Stimulated activated CD4-positive, alpha-beta T cell treated with anti-CD3 and anti-CD28 coated beads, Interleukin-1b, Interleukin-23, amount 100 ng/mL, for 1 hour (primary cell): ENCODE results near the gene BARHL2.

Experiments
- DNase-seq, 2 donors: peaks; one replicate each; pipeline ENCODE4 v3.0.0-alpha.2; 2020; ENCODE audit warnings: low read depth in 2 of 2

BARHL2 gene

GRCh38 chr1:90710579-90711536 is 6.2 kb downstream of the BARHL2 start:
- no peak for DNase-seq

- DNase-seq, result no peak
Measured at GRCh38 chr1:90709535-90709934, 7.6 kb downstream of the BARHL2 start.

- no peak for DNase-seq
Measured at GRCh38 chr1:90708826-90709225, 8.3 kb downstream of the BARHL2 start.

DNA sequence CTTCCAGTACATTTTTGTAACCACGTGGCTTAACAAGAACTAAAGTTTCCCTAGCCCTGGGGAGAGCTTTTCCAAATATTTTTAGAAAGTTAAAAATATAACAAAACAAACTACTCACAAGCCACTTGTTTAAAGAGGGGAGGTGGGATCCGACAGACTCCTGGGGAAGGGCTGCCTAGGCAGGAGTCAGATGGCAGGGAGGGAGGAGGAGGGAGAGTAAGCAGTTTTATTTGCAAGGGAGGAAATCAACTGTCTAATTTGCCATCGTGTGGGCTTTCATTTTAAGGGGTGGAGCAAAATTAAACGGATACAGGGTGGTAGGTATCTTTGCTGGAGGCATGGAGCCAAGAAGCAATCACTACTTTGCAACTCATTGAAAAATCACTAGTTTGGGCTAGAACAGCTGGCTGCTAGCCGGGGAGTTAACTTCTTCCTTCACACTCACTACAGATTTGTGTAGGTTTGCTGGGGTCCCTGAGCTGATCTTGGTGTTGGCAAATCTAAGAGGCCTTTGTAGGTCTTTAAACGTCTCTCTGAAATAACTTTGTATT is 8.8 kb downstream of the BARHL2 start:
- DNase-seq, result no peak

GRCh38 chr1:90707363-90707710 is 9.8 kb downstream of the BARHL2 start:
- DNase-seq, result no peak

- no peak for DNase-seq
Measured at GRCh38 chr1:90706437-90707362, 10.4 kb downstream of the BARHL2 start.

DNA sequence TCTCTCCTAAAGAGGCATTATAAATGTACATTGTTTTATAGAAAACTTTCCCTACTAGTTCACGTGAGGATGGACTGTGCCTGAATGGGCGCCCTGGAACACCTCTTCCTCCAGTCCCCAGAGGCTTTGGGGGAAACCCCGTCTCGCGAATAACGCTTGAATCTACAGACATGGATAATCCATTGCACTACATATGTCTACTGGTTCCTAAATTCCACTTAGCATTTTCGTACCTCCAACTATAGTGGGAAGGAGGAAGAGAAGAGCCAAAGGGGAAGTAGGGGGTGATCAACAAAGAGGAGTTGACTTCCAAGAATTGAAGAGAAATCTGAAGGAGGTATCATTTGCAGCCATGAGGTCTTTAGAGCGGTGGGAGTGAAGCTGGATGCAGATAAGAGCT is 11.1 kb downstream of the BARHL2 start:
- no peak for DNase-seq

DNA sequence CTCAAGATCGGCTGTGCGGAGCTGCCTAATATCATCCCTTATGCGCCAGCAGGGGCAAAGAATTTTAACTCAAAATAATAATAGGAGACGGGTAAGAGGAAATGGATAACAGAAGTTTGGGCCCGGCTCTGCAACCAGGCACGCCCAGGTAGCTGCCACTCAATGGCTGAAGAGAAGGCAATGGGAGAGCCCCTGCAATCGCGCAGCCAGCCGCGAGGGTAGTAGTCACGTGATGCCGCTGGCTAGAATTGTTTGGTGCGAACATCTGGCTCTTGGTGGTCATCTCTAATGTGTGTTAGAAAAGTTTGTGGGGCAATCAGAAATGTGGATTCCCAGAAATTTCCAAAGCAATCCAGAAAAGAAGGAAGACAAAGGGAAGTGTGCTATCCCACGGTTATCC is 12.3 kb downstream of the BARHL2 start:
- no peak for DNase-seq

DNA sequence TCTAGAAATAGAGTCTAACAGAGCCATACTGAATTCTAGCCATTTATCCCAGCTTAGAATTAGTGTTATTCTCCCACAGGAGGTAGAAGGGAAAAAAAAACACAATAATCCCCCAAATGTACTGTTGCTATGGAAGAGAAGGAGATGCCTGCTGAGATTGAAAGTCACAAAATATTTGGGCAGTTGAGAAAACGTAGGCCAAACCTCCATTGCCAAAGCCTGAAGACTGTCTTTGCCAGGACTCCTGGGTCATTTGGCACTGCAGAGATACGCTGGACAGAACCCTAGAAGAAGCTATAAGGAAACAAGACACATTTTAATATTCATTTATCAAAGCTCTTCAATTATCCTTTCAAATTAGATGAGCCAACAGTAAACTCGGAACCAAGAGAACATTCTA is 22.3 kb downstream of the BARHL2 start:
- DNase-seq, result no peak

DNA sequence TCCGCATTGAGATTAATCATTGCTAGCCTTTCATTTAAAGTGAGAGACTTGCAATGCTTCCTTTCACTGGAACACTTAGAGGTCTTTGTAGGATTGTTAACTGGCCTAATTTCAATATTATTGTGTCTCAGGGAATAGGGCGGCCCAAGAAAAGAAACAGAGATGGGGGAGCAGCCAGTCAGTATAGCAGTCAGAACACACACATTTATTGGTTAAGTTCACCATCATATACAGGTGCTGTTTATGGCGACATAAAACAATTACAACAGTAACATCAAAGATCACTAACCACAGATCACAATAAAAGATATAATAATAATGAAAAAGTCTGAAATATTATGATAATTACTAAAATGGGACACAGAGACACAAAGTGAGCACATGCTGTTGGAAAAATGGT is 29.4 kb downstream of the BARHL2 start:
- DNase-seq, result no peak

DNA sequence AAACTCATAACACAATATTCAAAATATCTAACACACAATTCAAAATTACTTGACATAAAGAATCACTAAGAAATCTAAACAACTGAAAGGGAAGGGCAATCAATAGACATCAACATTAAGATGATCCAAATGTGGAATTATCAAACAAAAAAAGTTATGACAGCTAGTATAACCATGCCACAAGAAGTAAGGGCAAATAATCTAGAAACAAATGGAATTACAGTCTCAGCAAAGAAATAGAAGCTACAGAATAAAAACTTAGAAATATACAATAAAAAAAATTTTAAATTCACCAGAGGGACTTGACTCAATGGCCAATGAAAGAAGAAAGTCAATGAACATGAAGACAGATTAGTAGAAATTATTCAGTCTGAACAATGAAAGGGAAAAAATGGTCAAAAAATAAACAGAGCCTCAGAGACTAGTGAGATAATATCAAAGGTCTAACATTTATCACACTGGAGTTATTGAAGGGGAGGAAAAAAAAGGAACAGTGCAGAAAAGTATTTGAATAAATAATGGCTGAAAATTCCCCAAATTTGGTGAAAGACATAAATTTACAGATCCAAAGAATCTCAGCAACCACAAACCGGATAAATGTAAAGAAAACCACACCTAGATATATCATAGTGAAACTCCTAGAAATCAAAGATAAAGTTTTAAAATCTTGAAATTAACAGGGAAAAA is 41.8 kb downstream of the BARHL2 start:
- DNase-seq, result no peak

DNA sequence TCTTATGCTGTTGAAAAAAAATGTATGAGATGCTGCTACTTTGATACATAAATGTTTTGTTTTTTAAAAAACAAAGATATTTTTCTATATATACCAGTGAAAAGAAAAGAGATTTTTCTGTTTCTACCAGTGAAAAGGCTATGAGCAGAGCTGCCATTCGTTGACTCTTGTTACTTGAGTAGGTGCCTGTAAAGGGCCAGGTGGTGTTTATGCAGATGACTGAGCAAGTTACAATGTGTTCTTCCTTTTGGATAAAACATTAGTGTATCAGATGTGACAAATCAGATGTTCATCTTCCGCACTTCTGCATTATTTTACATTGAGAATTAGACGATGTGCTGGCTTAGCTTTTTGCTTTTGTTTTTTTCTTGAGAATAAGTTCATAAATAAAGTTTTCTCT is 45.4 kb downstream of the BARHL2 start:
- DNase-seq, result no peak

- DNase-seq, result no peak
Measured at GRCh38 chr1:90671251-90671650, 45.9 kb downstream of the BARHL2 start.
